Transverse colon (tissue), 4 donors: Measurements from ENCODE around the gene KCNC4. TPM values are rescaled to one million over a fixed set of nuclear protein-coding genes. Genes with fewer than 3 reads are reported as not detected.

Experiments
- DNase-seq: peaks from one replicate; pipeline ENCODE4 v3.0.0-alpha.2; 2019
- H3K27ac ChIP-seq, 4 donors: fragments of 200-600 bp; sonication (generic); 2 replicates each; pipeline ENCODE4 v1.5.1; 2016 to 2018; ENCODE audit warnings: inconsistent platforms in 4 of 4
- H3K27me3 ChIP-seq: fragments of 200-600 bp; sonication (generic); 2 replicates; pipeline ENCODE4 v1.5.1; 2017; ENCODE audit warnings: inconsistent platforms
- H3K36me3 ChIP-seq, 4 donors: fragments of 200-600 bp; sonication (generic); 2 replicates each; pipeline ENCODE4 v1.5.1; 2017 to 2019; ENCODE audit warnings: inconsistent platforms in 4 of 4
- H3K4me1 ChIP-seq, 4 donors: fragments of 200-600 bp; sonication (generic); 2 replicates each; pipeline ENCODE4 v1.5.1; 2017 to 2020; ENCODE audit warnings: inconsistent platforms in 4 of 4
- H3K4me3 ChIP-seq, 4 donors: fragments of 200-600 bp; sonication (generic); 1 replicate in 1 of 4; 2 replicates in 3 of 4; pipeline versions ENCODE4 v1.5.1 to v1.6.1; 2017 to 2019; ENCODE audit warnings: inconsistent platforms in 4 of 4
- H3K9me3 ChIP-seq, 2 donors: fragments of 200-600 bp; sonication (generic); 2 replicates each; pipeline ENCODE4 v1.5.1; 2017 to 2019; ENCODE audit warnings: inconsistent platforms in 2 of 2
- EP300 ChIP-seq: sonication (generic); formaldehyde crosslinking; IDR thresholded peaks from one replicate; pipeline ENCODE4 v1.6.1; 2017; ENCODE audit warnings: antibody characterized with exemption, low read depth
- POLR2A ChIP-seq: fragments of 450-650 bp; IDR thresholded peaks from one replicate; pipeline ENCODE4 v1.6.1; 2016; ENCODE audit warnings: antibody characterized with exemption, mild to moderate bottlenecking, moderate library complexity
- POLR2AphosphoS5 ChIP-seq, 3 donors: sonication (generic); formaldehyde crosslinking; IDR thresholded peaks; one replicate each; pipeline ENCODE4 v1.6.1; 2016; ENCODE audit warnings: antibody characterized with exemption in 3 of 3
- WGBS, 2 donors: methylation state at CpG; one replicate each; pipeline ENCODE4 v1.1.5; 2018; ENCODE audit warnings: low coverage in 1 of 2; 5-methylcytosine and 5-hydroxymethylcytosine counted together
- in situ Hi-C, 4 donors: fragments of 200-750 bp; cut with MboI; loops; one replicate each; pipeline versions ENCODE4 v1.15.0 to v1.15.1; 2017; ENCODE audit warnings: low sequenced_read_pairs in 3 of 4, low pct_ligation_motif_present in 1 of 4, low pct_unique_long_range_greater_than_20kb in 1 of 4
- intact Hi-C: fragments of 100-400 bp; cut with DNase I; formaldehyde crosslinking; loops from one replicate; pipeline ENCODE4 v1.15.1; 2023; ENCODE audit warnings: low total_unique reads
- total RNA-seq, 4 donors: library from RNA; depleted of rRNA; stranded (reverse); fragments of >200 nt; gene quantifications; one replicate each; pipeline ENCODE4 v1.1.0, GENCODE V29; 2016
- TF ChIP-seq, protein P1 (sequence below), 5 experiments: fragments of 200-600 bp in 3 of 5; fragments of 450-650 bp in 2 of 5; sonication (generic) in 3 of 5; IDR thresholded peaks; 1 replicate in 2 of 5; 2 replicates in 3 of 5; pipeline ENCODE4 v1.5.1; 2016 to 2017; ENCODE audit warnings: antibody characterized with exemption in 5 of 5, inconsistent platforms in 3 of 5, mild to moderate bottlenecking in 2 of 5, moderate library complexity in 1 of 5

The KCNC4 gene
- total RNA-seq, 4 donors from 2014 or later, result 1.8 to 25.8 (median 4.9) TPM

DNA sequence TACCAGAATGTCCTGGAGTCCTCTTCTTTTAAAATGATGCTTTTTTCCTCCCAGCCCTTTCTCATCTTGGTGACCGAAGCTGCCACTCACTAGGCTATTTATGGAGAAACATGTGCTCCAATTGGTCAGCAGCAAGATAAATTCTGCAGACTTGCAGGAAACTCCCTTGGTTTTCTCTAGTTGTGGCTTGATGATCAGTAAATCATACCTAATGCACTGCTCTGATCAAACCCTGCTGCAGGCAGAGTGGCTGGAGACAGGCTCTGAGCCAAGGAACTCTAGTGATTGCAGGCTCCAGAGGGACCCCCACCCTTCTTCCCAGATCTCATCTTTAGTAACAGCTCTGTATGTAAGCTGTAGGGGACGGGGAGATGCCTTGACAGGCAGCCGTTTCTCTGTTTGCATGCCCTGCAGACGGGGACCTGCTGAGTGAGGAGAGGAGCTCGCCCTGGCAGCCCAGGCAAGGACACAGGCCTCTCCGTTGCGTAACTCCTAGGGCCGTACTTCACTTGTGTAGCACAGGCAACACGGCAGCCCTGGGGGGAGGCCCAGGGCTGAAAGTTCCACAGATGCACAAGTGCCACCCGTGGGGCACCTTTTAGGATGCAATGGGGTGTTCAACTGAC is 45.3 kb upstream of the KCNC4 start:
- intact Hi-C loops, result no loop called here
- TF ChIP-seq EP300, result no peak
- no peak for TF ChIP-seq POLR2AphosphoS5 (IDR thresholded peaks at IDR 0.05)
- WGBS, 2 donors, result 69 to 86% methylated on average over 1 to 8 of the region's 10 CpGs
- Histone ChIP-seq H3K9me3 (no peaks in the 10 kb centered on the region), H3K4me3 (no peak overlapping the region), H3K27ac (no peak overlapping the region), H3K36me3 (no peaks in the 10 kb centered on the region), H3K4me1 (no peaks in the 10 kb centered on the region), H3K27me3 (peaks cover 3% of the 10 kb centered on the region)
- DNase-seq, result no peak
- in situ Hi-C loops, result no loop called here

DNA sequence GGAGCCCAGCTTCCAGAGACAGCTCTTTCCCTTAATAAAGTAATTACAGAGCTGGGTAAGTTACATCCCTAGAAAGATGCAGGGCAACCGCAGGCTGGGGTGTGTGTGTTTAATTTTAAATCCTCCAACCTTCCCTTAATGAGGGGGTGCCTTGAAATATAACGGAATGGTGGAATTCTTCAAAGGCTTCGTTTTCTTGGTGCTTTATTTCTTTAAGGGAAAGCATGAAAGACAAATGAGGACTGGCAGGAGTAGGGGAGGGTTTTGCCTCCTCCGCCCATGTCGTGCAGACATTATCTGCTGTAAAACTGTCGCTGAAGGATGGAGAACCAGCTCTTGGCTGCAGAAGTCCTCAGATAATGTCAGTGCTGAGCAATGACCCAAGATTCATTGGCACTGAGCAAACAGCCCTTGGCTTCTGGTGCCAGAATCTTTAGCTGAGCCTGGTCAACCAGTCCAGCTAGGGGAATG is 44.3 kb upstream of the KCNC4 start:
- no peak for TF ChIP-seq POLR2AphosphoS5 (IDR thresholded peaks at IDR 0.05)
- TF ChIP-seq, protein P1, sequence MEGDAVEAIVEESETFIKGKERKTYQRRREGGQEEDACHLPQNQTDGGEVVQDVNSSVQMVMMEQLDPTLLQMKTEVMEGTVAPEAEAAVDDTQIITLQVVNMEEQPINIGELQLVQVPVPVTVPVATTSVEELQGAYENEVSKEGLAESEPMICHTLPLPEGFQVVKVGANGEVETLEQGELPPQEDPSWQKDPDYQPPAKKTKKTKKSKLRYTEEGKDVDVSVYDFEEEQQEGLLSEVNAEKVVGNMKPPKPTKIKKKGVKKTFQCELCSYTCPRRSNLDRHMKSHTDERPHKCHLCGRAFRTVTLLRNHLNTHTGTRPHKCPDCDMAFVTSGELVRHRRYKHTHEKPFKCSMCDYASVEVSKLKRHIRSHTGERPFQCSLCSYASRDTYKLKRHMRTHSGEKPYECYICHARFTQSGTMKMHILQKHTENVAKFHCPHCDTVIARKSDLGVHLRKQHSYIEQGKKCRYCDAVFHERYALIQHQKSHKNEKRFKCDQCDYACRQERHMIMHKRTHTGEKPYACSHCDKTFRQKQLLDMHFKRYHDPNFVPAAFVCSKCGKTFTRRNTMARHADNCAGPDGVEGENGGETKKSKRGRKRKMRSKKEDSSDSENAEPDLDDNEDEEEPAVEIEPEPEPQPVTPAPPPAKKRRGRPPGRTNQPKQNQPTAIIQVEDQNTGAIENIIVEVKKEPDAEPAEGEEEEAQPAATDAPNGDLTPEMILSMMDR (IDR thresholded peaks at IDR 0.05), result no peak
- TF ChIP-seq EP300, result no peak
- no peak for TF ChIP-seq POLR2A
- in situ Hi-C loops (no loop called here), intact Hi-C loops (no loop called here)

DNA sequence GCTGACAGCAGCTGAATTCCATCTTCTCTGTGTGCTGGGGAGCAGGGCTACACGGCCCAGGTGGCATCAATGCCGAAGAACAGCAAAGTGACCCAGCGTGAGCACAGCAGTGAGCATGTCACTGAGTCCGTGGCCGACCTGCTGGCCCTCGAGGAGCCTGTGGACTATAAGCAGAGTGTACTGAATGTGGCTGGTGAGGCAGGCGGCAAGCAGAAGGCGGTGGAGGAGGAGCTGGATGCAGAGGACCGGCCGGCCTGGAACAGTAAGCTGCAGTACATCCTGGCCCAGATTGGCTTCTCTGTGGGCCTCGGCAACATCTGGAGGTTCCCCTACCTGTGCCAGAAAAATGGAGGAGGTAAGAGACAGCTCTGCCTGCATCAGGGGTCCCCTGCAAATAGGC is 43.3 kb upstream of the KCNC4 start:
- no peak for DNase-seq
- no peaks in the 10 kb centered on the region for H3K4me1 ChIP-seq
- H3K9me3 ChIP-seq, result no peaks in the 10 kb centered on the region
- H3K27ac ChIP-seq, result no peak overlapping the region
- no peak for TF ChIP-seq POLR2AphosphoS5 (IDR thresholded peaks at IDR 0.05)
- TF ChIP-seq, protein P1 (IDR thresholded peaks at IDR 0.05), result no peak
- no peak for TF ChIP-seq EP300
- TF ChIP-seq POLR2A, result no peak
- no peaks in the 10 kb centered on the region for H3K36me3 ChIP-seq
- no peaks in the 10 kb centered on the region for H3K27me3 ChIP-seq
- intact Hi-C loops (no loop called here), in situ Hi-C loops (no loop called here)
- H3K4me3 ChIP-seq, result no peak overlapping the region
- 80 to 90% methylated on average over 1 to 11 of the region's 11 CpGs for WGBS, 2 donors

More for the DNA sequence above, 44.3 kb upstream of the KCNC4 start:
- Histone ChIP-seq H3K9me3 (no peaks in the 10 kb centered on the region), H3K36me3 (no peaks in the 10 kb centered on the region), H3K4me1 (no peaks in the 10 kb centered on the region), H3K27ac (no peak overlapping the region), H3K27me3 (no peaks in the 10 kb centered on the region), H3K4me3 (no peak overlapping the region)
- no peak for DNase-seq
- WGBS, 2 donors, result 48 to 82% methylated on average over 3 to 6 of the region's 6 CpGs

DNA sequence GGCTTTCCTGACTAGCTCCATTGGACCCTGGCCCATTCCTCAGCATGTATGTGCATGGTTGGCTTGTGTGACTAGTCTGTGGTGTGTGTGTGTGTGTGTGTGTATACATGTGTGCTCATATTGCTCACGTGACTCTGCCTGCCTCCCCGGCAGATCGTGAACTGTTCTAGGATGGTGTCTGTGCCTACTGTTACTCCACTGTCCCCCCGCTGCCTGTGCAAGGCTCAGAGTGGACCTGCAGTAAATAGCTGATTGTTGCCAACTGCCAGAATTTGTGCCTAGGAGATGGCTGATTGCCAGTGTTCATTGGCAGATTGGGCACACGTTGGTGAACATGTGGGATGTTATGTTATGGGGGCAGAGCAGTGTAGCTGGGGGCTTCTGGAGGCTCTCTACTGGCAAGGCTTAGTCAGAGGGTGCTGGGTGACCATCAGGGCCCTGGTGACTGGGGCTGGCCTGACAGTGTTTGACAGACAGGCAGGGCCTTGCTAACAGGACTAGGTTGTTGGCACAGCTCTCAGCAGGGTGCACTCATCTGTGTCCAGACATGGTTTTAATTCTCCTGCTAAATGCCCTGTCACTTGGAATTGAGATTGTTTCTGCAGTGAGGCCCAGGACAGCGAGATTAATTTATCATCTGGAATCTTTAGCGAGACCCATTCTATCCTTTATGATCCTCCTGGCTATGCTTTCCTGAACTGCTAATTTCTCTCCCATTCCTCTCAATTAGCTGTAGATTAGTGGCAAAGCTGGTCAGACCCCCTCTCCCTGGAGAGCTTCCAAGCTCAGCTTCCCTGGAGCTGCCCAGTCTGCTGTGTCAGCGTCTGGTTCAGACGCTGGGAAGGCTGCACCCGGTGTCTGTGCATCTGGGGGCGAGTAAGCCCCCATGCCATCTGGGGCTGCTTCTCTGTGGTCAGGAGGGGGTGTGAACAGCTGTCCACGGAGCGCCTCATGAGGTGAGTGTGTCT is 39.1 kb upstream of the KCNC4 start:
- H3K36me3 ChIP-seq, result no peaks in the 10 kb centered on the region
- no peaks in the 10 kb centered on the region for H3K9me3 ChIP-seq
- TF ChIP-seq POLR2AphosphoS5 (IDR thresholded peaks at IDR 0.05) (no peak), EP300 (no peak), POLR2A (no peak)
- TF ChIP-seq, protein P1 (IDR thresholded peaks at IDR 0.05), result no peak
- WGBS, 2 donors, result 59% methylated on average over 13 of the region's 13 CpGs; no CpG with 5 or more reads in 1 of the 2 donors
- no peaks in the 10 kb centered on the region for H3K27me3 ChIP-seq
- no peaks in the 10 kb centered on the region for H3K4me1 ChIP-seq
- in situ Hi-C loops (no loop called here), intact Hi-C loops (no loop called here)
- H3K27ac ChIP-seq, result no peak overlapping the region
- DNase-seq, result no peak
- no peak overlapping the region for H3K4me3 ChIP-seq
